Keratinocyte (primary cell): ENCODE data around the gene WNT7A. TPM values are rescaled to one million over a fixed set of nuclear protein-coding genes. Genes with fewer than 3 reads are reported as not detected.

Source experiments
- DNase-seq: peaks from one replicate; pipeline ENCODE4 v3.0.0-alpha.2; 2011; ENCODE audit warnings: low read depth, missing footprints, low spot score
- FAIRE-seq: peaks from 2 replicates; lab custom pipeline; 2011; peaks lifted over from hg19 to GRCh38; lab: Jason Lieb, UNC
- H2AFZ ChIP-seq: 2 replicates; pipeline ENCODE4 v1.6.0; 2012; ENCODE audit warnings: low read length, control low read depth, inconsistent platforms; ENCODE audit not compliant: control insufficient read depth
- H3K27ac ChIP-seq: 2 replicates; pipeline ENCODE4 v1.5.1; 2011; ENCODE audit warnings: low read length; ENCODE audit not compliant: control insufficient read depth, insufficient read depth
- H3K27me3 ChIP-seq: 3 replicates; pipeline ENCODE4 v1.6.0; 2011; ENCODE audit warnings: low read length; ENCODE audit not compliant: control insufficient read depth, insufficient read depth; ENCODE audit errors: extremely low read depth
- H3K36me3 ChIP-seq, 2 experiments: 2 replicates in 1 of 2; 3 replicates in 1 of 2; pipeline ENCODE4 v1.5.1; 2011; ENCODE audit warnings: low read length in 2 of 2, mild to moderate bottlenecking in 1 of 2; ENCODE audit not compliant: control insufficient read depth in 2 of 2, insufficient read depth in 2 of 2; ENCODE audit errors: extremely low read depth in 1 of 2
- H3K4me1 ChIP-seq: 3 replicates; pipeline ENCODE4 v1.5.1; 2011; ENCODE audit warnings: low read length; ENCODE audit not compliant: control insufficient read depth, insufficient read depth; ENCODE audit errors: extremely low read depth
- H3K4me2 ChIP-seq: 3 replicates; pipeline ENCODE4 v1.6.0; 2011; ENCODE audit warnings: low read depth, low read length; ENCODE audit not compliant: control insufficient read depth, insufficient read depth; ENCODE audit errors: extremely low read depth
- H3K4me3 ChIP-seq, 3 experiments: fragments of 200-600 bp in 1 of 3; sonication (generic) in 1 of 3; 2 replicates in 2 of 3; 3 replicates in 1 of 3; pipeline ENCODE4 v1.5.1; 2011 to 2016; ENCODE audit warnings: low read length in 3 of 3, mild to moderate bottlenecking in 3 of 3, control low read depth in 2 of 3, inconsistent platforms in 1 of 3, low read depth in 1 of 3, mixed read lengths in 1 of 3, mixed run types in 1 of 3, moderate library complexity in 1 of 3; ENCODE audit not compliant: control insufficient read depth in 2 of 3, insufficient read depth in 2 of 3; ENCODE audit errors: extremely low read depth in 1 of 3
- H3K79me2 ChIP-seq: 2 replicates; pipeline ENCODE4 v1.6.0; 2012; ENCODE audit warnings: low read length; ENCODE audit not compliant: control insufficient read depth, insufficient read depth
- H3K9ac ChIP-seq: 3 replicates; pipeline ENCODE4 v1.6.0; 2011; ENCODE audit warnings: low read length; ENCODE audit not compliant: control insufficient read depth, insufficient read depth; ENCODE audit errors: extremely low read depth
- H3K9me1 ChIP-seq: 3 replicates; pipeline ENCODE4 v1.6.0; 2011; ENCODE audit warnings: low read length; ENCODE audit not compliant: control insufficient read depth, insufficient read depth; ENCODE audit errors: extremely low read depth
- H3K9me3 ChIP-seq: 2 replicates; pipeline ENCODE4 v1.5.1; 2012; ENCODE audit warnings: low read depth, low read length; ENCODE audit not compliant: control insufficient read depth
- H4K20me1 ChIP-seq: 3 replicates; pipeline ENCODE4 v1.6.0; 2011; ENCODE audit warnings: low read length; ENCODE audit not compliant: control insufficient read depth, insufficient read depth; ENCODE audit errors: extremely low read depth
- CTCF ChIP-seq, 3 experiments: IDR thresholded peaks in 1 of 3; conservative IDR thresholded peaks in 1 of 3; optimal IDR thresholded peaks in 1 of 3; 2 replicates in 2 of 3; 3 replicates in 1 of 3; pipeline versions ENCODE3 to v1.5.1; 2011; ENCODE audit warnings: low read length in 3 of 3, mild to moderate bottlenecking in 3 of 3, moderate library complexity in 2 of 3, control low read depth in 1 of 3, inconsistent platforms in 1 of 3; ENCODE audit not compliant: insufficient read depth in 2 of 3; ENCODE audit errors: extremely low read depth in 1 of 3
- EZH2 ChIP-seq: IDR thresholded peaks from one replicate; pipeline ENCODE4 v1.6.1; 2012; ENCODE audit warnings: inconsistent platforms, mild to moderate bottlenecking, low read length, moderate library complexity
- dilution Hi-C: fragments of 300-500 bp; cut with MboI; formaldehyde crosslinking; loops from one replicate; pipeline ENCODE4 v1.7.0; 2020; ENCODE audit warnings: low sequenced_read_pairs; ENCODE audit not compliant: extremely low pct_ligation_motif_present
- polyA plus RNA-seq, 5 experiments: library from polyadenylated mRNA; depleted of rRNA in 3 of 5; stranded (reverse) in 3 of 5; stranded (forward) in 1 of 5; unstranded in 1 of 5; fragments of >200 nt; gene quantifications; 1 replicate in 1 of 5; 2 replicates in 3 of 5; 3 replicates in 1 of 5; pipeline versions ENCODE4 v1.2.1 to v1.2.3, GENCODE V29; 2011 to 2012; ENCODE audit warnings: missing spikeins in 2 of 5, low read depth in 1 of 5, low replicate concordance in 1 of 5

Gene WNT7A
- polyA plus RNA-seq, 1 donor (not counting 4 experiments of a cell fraction or from before 2014, with no cell fraction given), result 20.3 TPM

GRCh38 chr3:13772885-13773745 lies 106.8 kb downstream of the WNT7A start:
- dilution Hi-C loops, result no loop called here

DNA sequence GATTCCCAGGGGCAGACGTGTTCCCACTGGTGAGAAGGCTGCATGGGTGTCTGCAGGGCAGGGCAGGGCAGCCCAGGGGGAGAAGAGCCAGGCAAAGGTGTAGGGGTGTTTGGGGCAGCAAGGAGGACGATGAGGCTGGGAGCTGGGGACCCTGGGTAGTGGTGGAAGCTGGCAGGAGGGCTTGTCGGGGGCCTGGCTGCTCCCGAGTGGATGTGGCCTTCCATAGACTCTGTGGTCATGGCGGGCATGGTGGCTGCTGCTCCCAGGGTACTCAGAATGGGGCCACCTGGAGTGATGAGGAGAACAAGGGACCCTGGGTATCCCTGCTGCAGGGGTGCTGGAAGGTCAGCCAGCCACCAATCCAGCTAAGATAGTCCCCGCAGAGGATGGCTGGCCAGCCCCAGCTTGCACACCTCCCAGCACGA lies 107.5 kb downstream of the WNT7A start:
- Histone ChIP-seq H2AFZ (no peak overlapping the region), H3K9me1 (no peaks in the 10 kb centered on the region), H3K79me2 (no peaks in the 10 kb centered on the region), H3K4me1 (peaks cover 4% of the 10 kb centered on the region), H3K4me2 (no peak overlapping the region), H3K36me3 (no peaks in the 10 kb centered on the region), H3K4me3 (no peak overlapping the region), H3K27me3 (no peaks in the 10 kb centered on the region), H3K9ac (no peak overlapping the region), H3K9me3 (no peaks in the 10 kb centered on the region), H3K27ac (no peak overlapping the region), H4K20me1 (no peaks in the 10 kb centered on the region)
- FAIRE-seq, result no peak
- dilution Hi-C loops, result no loop called here
- TF ChIP-seq CTCF (optimal IDR thresholded peaks at IDR 0.05 in 1 of 3, IDR thresholded peaks at IDR 0.05 in 1 of 3, conservative IDR thresholded peaks at IDR 0.05 in 1 of 3; ENCODE audit: extremely low read depth in 1 of 3, insufficient read depth in 2 of 3, low read length in 3 of 3), result no peak
- no peak for TF ChIP-seq EZH2
- DNase-seq, result no peak

More at GRCh38 chr3:13772885-13773745, 106.8 kb downstream of the WNT7A start:
- TF ChIP-seq EZH2 (no peak), CTCF (optimal IDR thresholded peaks at IDR 0.05 in 1 of 3, IDR thresholded peaks at IDR 0.05 in 1 of 3, conservative IDR thresholded peaks at IDR 0.05 in 1 of 3; ENCODE audit: extremely low read depth in 1 of 3, insufficient read depth in 2 of 3, low read length in 3 of 3) (no peak)
- no peak overlapping the region for H3K9ac ChIP-seq
- peaks cover 4% of the 10 kb centered on the region for H3K4me1 ChIP-seq
- DNase-seq (no peak), FAIRE-seq (no peak)
- no peaks in the 10 kb centered on the region for H3K27me3 ChIP-seq
- no peak overlapping the region for H3K4me3 ChIP-seq
- no peak overlapping the region for H3K4me2 ChIP-seq
- no peaks in the 10 kb centered on the region for H3K9me3 ChIP-seq
- no peaks in the 10 kb centered on the region for H4K20me1 ChIP-seq
- no peak overlapping the region for H3K27ac ChIP-seq
- no peaks in the 10 kb centered on the region for H3K79me2 ChIP-seq
- no peak overlapping the region for H2AFZ ChIP-seq
- no peaks in the 10 kb centered on the region for H3K36me3 ChIP-seq
- no peaks in the 10 kb centered on the region for H3K9me1 ChIP-seq
